Measurements from ENCODE around the gene TRIM50.
A peak's percentile ranks its signal among the peaks of the same experiment; 100 is the strongest.
"Not testable (repeated sequence)": the region's sequence is repeated elsewhere in the genome, so short reads cannot be mapped to it uniquely, and the experiment has no call there.

Gene TRIM50

DNA sequence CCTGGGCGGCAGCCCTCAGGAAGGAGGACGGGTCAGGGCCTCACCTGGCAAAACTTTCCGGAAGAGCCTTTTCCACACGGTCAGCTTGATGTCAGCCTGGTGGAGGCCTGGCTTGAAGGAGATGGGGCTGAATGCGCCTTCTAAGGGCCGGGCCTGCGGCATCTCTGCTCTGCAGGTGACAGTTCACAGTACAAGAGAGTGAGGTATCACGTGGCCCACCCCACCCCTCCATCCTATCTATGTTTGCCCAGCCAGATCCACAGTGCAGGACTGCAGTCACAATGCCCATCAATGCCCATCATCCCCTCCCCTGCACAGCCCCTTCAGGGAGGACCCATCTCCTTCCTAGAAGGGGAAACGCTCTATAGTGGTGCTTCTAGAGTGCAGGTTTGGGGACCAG lies 11.4 kb downstream of the TRIM50 start:
- TF ChIP-seq, protein P1, sequence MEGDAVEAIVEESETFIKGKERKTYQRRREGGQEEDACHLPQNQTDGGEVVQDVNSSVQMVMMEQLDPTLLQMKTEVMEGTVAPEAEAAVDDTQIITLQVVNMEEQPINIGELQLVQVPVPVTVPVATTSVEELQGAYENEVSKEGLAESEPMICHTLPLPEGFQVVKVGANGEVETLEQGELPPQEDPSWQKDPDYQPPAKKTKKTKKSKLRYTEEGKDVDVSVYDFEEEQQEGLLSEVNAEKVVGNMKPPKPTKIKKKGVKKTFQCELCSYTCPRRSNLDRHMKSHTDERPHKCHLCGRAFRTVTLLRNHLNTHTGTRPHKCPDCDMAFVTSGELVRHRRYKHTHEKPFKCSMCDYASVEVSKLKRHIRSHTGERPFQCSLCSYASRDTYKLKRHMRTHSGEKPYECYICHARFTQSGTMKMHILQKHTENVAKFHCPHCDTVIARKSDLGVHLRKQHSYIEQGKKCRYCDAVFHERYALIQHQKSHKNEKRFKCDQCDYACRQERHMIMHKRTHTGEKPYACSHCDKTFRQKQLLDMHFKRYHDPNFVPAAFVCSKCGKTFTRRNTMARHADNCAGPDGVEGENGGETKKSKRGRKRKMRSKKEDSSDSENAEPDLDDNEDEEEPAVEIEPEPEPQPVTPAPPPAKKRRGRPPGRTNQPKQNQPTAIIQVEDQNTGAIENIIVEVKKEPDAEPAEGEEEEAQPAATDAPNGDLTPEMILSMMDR (IDR thresholded peaks at IDR 0.05; ENCODE audit: extremely low read depth, missing control alignments) = no peak

DNA sequence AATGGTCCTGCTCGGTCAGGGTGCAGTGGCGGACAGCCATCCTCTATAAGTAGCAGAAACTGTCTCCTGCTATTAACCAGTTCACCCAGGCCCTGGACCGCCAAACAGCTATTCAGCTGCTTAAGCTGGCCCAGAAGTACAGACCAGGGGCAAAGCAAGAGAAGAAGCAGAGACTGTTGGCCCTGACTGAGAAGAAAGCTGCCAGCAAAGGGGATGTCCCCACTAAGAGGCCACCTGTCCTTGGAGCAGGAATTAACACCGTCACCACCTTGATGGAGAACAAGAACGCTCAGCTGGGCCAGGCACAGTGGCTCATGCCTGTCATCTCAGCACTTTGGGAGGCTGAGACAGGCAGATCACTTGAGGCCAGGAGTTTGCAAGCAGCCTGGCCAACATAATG lies 13.6 kb downstream of the TRIM50 start:
- TF ChIP-seq, protein P1 (IDR thresholded peaks at IDR 0.05; ENCODE audit: extremely low read depth, missing control alignments) = no peak
- no peak for DNase-seq (ENCODE audit: low spot score)

More for the DNA sequence above, 11.4 kb downstream of the TRIM50 start:
- DNase-seq (ENCODE audit: low spot score) = no peak

DNA sequence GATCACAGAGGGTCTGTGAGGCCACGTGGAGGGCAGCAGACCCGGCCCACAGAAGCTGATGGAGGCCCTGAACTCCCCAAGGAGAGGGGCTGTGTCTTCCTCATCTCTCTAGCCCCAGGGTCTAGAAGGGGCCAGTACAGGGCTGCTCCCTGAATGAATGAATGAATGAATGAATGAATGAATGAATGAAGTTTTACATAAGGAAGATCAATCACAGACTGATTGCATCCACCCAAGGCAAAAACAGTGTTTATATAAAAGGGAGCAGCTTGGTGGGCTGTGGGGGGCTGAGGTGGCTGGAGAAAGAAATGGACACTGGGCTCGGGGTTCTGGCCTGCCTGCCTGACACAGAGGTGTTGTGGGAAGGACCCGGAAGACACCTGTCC lies 14.4 kb downstream of the TRIM50 start:
- TF ChIP-seq, protein P1 (IDR thresholded peaks at IDR 0.05; ENCODE audit: extremely low read depth, missing control alignments) = no peak
- no peak for DNase-seq (ENCODE audit: low spot score)

DNA sequence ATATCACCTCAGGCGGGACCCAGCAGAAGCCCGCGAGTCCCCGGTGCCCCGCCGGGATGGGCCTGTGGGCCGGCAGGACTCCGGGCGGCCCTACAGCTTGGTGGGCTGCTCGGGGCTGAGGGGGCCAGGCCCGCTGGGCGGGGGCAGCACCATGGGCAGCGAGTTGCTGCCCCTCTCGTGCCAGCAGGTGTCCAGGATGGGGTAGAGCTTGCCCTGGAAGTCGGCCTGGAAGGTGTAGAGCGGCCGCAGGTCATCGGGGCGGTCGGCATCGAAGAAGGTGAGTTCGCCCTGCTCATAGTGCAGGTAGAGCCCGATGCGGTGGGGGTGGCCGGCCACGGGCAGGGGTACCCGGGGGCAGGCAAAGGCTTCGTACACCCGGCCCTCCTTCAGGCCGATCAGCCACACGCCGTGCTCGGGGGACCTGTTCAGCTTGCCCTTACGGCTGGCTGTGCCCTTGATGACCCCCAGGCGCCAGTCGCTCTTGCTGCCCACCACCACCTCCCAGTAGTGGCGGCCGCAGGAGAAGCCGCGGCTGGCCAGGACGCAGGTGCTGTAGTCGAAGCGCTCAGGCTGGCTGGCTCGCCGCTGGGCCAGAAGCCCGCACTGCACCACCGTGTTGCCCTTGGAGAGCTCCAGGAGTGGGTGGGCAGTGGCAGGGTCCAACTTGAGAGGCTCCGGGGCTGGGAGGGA lies 14.9 kb downstream of the TRIM50 start:
- TF ChIP-seq, protein P1 (IDR thresholded peaks at IDR 0.05; ENCODE audit: extremely low read depth, missing control alignments) = no peak
- no peak for DNase-seq (ENCODE audit: low spot score)

DNA sequence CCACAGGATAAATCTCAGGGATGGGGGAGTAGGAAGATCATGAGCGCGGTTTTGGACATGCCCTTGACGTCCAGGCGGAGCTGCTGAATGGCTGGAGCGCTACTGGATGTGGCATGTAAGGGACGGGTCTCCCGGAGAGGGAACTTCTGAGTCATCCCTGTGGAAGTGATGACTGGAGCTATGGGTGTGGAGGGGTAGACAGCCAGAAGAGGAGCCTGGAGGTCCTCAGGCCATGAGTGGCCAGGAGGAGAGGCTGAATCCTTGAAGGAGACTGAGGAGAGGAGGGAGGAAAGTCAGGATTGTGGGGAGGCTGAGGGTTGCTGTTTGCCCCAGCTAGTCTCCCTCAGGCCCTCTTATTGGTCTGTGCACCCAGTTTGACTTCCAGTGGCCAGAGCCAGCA lies 16.5 kb downstream of the TRIM50 start:
- DNase-seq (ENCODE audit: low spot score) = not testable (repeated sequence)

DNA sequence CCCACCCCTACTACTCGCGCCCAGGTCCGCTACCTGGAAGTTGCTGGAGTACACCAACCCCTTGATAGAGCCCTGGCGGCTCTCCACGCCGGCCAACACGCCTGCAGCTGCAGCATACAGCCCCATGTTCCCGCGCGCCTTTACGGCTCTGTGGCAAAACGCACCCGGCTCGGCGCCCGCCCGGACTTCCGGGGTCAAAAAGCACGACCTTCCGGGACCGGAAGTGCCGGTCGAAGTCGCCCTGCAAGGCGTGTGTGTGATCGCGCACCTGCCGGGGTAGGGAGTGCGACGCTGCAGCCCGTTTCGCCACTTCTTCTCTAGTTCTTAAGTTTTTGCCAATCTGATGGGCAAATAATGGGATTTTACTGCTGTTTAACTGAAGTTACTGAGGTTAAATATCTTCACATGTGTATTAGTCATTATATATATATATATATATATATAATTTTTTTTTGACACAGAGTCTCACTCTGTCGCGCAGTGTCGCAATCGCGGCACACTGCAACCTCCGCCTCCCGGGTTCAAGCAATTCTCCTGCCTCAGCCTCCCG lies 19.1 kb downstream of the TRIM50 start, which contains the start of gene NSUN5:
NSUN5 (minus strand) TSS at position 162 of the 550 bp plus-strand sequence; CDS start at position 126, 36 bp downstream.
- DNase-seq (ENCODE audit: low spot score) = peak; percentile 96
- TF ChIP-seq, protein P1 (IDR thresholded peaks at IDR 0.05; ENCODE audit: extremely low read depth, missing control alignments) = no peak

DNA sequence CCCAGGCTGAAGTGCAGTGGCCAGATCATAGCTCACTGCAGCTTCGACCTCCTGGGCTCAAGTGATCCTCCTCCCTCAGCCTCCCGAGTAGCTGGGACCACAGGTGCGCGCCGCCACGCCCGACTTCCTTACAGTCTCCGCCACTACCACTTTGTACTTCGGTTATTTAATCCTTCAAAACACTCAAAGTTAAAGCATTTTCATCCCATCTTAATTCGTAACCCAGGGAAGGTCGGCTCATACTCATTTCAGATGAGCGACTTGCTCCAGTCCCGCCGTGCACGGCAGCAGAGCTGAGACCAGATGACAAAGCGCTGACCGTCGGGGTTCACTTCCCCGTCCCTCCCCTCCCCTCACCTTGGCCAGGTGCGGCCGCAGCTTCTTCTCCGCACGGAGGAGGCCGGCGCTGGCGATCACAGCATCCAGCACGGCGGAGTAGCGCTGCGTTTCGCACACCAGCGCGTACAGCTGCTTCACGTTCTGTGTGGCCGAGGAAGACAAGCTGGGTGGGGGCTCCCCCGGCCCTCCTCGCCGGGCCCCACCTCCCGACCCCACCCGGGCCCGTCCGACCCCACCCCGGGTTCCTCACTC lies 19.7 kb downstream of the TRIM50 start:
- peak; percentile 34 for DNase-seq (ENCODE audit: low spot score)

More for the DNA sequence above, 19.7 kb downstream of the TRIM50 start:
- TF ChIP-seq, protein P1 (IDR thresholded peaks at IDR 0.05; ENCODE audit: extremely low read depth, missing control alignments) = no peak

All from GM20000 (cell line).